Measurements from ENCODE around the gene CCSER2.

DNA sequence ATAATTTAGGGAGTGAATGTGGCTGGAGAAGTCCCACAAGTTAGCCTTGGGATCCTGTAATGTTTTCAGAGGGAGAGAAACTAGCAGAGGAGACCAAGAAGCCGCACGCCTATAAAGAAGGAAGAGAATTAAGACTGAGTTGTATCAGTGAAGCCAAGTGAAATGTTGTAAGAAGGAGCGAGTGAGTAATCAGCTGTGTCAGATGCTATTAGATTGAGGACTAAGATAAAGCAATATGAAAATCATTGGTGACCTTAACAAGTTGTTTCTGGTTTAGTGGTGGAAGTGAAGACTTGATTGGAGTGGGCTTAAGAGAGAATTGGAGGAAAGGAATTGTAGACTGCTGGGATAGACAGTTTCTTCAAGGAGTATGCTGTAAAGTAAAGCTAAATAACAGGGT is 8.8 kb downstream of the CCSER2 start:
- TF ChIP-seq ARNT (IDR thresholded peaks at IDR 0.05): no peak
- TF ChIP-seq FOXM1 (IDR thresholded peaks at IDR 0.05; ENCODE audit: borderline replicate concordance): no peak
- TF ChIP-seq TARDBP (IDR thresholded peaks at IDR 0.05): no peak
- no peak for TF ChIP-seq ELF4 (IDR thresholded peaks at IDR 0.05)
- no peak for TF ChIP-seq L3MBTL2 (conservative IDR thresholded peaks at IDR 0.05)
- TF ChIP-seq BHLHE40 (IDR thresholded peaks at IDR 0.05; ENCODE audit: borderline replicate concordance): no peak
